Adrenal gland (tissue), 5 donors: ENCODE data around the gene ADAMTSL3.

Source experiments
- CTCF ChIP-seq, 6 experiments: fragments of 450-650 bp in 4 of 6; fragments of 200-600 bp in 2 of 6; sonication (generic) in 1 of 6; IDR thresholded peaks; 1 replicate in 5 of 6; 2 replicates in 1 of 6; pipeline versions ENCODE4 v1.5.1 to v1.8.0; 2016 to 2021; ENCODE audit warnings: antibody characterized with exemption in 6 of 6, mild to moderate bottlenecking in 2 of 6, moderate library complexity in 1 of 6
- POLR2A ChIP-seq, 2 donors: fragments of 450-650 bp; IDR thresholded peaks; one replicate each; pipeline ENCODE4 v1.6.1; 2017; ENCODE audit warnings: antibody characterized with exemption in 2 of 2, mild to moderate bottlenecking in 2 of 2, moderate library complexity in 1 of 2
- donor health status: DM: no; HTN: no; CAD: no.

- TF ChIP-seq CTCF (IDR thresholded peaks at IDR 0.05) (no peak), POLR2A (IDR thresholded peaks at IDR 0.05) (no peak)
Measured at GRCh38 chr15:83733206-83733605, 79.3 kb downstream of the ADAMTSL3 start.
